CD4-positive, alpha-beta T cell treated with Interferon gamma for 1 hour (primary cell): ENCODE data around the gene SLC17A1.

Experiments
- DNase-seq: peaks from one replicate; pipeline ENCODE4 v3.0.0-alpha.2; 2020

SLC17A1 gene

DNA sequence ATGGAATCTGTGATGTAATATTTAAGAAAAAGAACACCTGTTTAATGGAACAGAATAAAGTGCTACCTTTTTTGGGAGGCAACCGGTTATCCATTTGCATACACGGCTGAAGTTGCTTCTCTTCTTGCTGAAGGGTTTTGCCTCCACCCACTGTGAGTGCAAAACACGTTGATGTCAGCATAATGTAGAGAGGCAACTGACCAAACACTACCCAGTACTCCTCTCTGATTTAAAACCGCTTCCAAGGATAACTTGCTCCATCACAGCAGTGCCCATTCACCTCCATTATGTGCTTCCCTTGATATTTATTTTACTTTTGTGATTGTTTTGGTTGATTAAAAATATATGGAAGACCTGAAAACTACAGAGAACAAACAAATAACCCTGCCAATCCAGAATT is 1.4 kb downstream of the SLC17A1 start:
- no peak for DNase-seq

DNA sequence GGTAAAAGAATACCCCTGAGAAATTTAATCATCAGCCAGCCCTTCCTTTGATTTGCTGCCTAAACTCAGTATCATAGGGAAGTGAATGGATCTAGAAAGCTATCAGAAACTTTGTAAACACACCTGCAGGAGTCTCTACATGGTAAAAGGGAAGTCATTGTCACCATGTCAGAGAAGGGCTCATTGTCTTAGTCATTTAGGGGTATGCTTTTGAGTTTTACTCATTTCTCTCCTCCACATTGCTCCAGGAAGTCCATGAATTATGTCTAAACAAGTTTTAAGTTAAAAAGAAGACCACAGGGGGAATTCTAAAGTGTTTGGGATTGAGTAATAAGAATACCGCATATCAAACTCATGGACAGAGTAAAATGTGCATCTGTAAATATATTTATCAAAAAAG is 2.5 kb downstream of the SLC17A1 start:
- no peak for DNase-seq

DNA sequence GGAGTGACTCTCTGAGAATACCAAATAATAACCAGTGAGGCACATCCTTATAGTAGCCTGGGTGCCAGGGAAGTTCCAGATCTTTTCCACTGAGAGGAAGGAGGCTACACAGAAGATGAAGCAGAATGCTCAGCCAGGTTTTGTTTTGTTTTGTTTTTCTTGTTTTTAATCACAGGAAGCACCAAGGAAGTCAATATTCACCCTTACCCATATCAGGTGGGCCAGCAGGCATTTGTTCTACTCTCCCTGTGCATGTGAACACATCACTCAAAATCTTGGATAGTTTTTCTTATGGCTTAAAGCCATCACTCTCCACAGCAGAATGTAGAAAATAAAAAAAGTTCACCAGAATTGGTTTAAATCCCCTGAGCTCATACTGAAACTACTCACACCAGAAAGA is 10.5 kb downstream of the SLC17A1 start:
- DNase-seq, result no peak

DNA sequence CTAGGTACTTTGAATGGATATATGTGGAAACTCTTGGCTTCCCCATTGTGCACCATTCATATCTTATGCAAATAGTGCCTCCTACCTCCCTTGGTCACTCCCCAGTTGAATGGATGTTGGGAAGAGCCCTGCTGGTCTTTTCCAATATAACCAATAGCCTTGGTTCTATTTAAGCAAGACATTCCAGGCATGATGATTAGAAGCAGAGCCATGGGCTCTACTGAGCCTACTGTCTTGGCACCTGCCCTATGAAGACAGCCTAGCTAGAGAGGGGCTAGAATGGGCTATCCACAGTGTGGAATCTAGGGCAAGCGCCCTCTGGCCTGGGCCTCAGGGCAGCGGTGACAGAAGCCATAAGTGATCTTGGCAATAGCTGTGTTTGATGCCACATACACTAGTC is 15.6 kb downstream of the SLC17A1 start:
- no peak for DNase-seq

DNA sequence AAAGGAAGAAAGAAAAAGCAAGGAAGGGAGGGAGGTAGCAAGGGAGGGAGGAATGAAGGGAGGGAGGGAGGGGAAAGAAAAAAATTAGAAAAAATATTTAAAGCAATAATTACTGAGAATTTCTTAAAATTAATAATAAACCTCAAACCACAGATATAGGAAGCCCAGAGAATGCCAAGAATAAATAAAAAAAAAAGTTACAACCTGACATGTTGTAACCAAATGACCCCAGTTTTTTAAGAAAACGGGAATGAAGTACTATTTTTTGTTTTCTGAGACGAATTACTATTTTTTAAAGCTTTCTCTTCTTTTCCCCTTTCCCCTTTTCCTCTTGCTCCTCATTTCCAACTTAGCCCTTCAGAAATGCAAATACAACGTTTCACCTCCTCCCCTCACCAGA is 16.7 kb downstream of the SLC17A1 start:
- DNase-seq, result no peak

DNA sequence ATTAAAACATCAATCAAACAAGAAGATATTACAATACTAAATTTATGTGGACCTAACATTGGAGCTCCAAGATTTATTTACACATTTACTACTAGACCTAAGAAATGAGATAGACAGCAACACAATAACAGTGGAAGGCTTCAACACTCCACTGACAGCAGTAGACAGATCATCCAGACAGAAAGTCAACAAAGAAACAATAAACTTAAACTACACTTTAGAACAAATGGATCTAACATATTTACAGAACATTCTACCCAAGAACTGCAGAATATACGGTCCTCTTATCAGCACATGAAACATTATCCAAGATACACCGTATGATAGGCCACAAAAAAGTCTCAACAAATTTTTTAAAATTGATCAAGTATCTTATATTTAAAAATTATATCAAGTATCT is 27.0 kb downstream of the SLC17A1 start:
- DNase-seq, result no peak

DNA sequence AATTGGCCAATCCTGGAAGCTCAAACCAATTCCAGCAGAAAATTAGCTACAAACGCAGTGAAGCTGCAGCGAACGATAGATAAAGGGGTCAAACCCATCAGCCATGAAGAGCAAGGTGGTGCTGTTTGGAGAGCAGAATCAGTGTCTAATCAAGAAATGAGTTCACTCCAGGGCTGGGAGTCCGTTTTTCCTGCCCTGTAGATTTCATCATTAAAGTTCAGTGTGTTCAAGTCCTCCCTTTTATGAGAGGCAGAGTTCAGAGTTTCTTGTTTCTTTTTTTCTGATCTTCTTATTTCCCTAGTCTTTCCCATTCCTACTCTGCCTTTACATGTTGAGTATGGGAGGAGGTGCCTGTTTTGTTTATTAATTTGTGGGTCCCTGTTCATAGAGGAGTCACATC is 30.4 kb downstream of the SLC17A1 start:
- no peak for DNase-seq

DNA sequence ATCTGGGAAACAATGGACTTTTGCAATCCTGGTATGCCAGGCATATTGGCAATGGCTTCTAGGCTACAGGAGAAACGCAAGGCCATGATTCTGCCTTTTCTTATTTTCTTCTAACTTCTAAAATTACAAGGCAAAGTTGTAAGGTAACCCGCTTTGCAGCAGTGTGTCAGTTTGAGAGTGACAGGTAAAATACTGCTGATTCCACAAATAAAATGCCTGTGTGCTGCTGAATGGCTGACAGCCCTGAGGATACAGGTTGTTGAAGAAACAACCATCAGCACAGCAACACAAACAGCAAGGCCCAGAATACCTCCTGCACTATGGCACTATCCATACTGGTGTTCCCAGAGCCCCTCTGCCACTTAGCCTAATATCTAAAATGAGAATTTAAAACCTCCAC is 37.1 kb downstream of the SLC17A1 start:
- no peak for DNase-seq

DNA sequence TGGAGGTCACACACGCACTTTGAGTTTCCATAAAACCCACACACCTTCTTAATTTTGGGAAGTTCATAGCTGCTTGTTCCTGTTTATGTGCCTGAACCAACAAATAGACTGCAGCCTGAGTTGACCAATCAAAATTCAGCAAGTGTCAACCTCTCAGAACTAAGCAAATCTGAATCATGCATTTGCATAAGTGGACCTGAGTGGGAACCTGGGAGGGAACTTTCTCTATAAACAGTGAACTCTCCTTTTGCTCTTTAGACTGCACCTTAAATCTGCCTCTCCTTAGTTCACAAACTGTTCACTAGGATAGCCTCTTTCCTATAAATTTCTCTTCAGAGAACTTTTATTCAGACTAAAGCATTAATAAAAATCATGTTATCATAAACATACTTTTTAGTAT is 37.9 kb downstream of the SLC17A1 start:
- no peak for DNase-seq

DNA sequence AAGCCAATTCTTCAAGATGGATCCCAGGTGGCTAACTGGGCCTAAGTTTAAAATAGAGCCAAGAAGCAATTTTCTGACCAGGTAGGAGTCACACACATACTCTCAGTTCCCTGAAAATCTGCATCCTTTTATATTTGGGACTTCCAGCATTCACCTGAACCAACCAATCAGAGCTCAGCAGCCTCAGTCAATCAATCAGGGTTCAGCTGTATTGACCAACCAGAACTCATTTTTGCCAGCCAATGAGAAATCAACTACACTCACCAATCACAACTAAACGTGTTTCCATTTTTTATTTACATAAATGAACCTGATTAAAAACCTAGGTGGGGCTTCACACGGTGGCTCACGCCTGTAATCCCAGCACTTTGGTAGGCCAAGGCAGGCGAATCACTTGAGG is 39.8 kb downstream of the SLC17A1 start:
- no peak for DNase-seq

DNA sequence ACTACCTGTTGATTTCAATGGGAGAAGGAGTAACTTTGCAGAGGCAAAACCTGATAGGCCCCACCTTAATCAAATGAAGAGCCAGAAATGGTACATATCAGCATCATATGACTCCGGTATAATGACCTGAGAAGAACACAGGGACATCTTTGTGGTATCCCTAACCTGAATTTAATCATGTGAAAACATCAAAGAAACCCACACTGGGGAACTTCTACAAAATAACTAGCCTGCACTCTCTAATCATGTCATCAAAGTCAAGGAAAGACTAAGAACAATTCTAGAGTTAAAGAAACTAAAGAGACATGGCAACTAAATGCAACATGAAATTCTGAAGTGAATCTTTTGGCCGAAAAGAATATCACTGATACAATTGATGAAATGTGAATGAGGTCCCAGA is 42.4 kb downstream of the SLC17A1 start:
- DNase-seq, result no peak

DNA sequence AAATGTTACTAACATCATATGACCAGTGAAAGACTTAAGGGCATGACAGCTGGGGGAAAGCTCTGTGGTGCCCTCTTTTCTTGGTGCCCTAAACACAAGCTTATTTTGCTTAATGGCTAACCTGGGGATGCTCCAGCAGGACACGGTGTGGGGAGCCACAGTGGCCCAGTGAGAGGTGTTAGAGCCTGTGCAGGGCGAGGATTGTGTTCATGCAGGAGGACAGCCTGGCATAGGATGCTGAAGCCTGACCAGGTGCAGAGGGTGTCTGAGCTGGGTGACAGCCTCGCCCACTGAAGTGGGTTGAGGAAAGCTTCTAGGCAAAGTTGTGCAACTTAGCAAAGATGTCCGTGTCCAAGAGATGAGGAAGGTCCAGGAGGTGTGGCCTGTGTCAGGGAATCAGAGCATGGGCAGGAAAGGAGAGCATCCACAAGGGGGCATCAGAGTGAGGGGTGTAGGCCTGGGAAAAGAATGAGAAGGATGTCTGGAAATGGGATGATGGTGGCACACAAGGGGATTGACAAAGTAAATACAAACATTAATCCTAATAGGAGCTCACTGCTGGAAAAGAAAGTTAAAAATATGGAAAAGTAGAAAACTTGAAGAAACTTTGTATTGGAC is 43.4 kb downstream of the SLC17A1 start:
- peak; percentile 20 for DNase-seq

DNA sequence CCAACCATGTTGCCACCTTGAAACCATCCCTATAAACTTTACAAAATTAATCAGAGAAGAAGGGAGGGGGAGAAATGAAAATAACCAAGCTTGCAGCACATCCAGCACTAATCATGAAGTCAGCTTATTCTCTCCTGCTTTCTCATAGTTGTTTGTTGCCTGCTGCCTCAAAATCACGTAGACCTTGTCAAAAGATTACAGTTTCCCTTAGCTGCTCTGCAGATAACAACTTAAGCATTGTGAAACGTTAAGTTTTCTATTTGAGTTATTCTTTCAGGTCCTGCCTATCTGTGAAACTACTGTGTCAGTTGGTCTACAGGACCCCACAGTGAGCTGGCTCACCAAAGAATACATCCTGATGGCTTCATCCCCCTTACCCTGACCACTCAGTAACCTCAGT is 44.4 kb downstream of the SLC17A1 start:
- no peak for DNase-seq

DNA sequence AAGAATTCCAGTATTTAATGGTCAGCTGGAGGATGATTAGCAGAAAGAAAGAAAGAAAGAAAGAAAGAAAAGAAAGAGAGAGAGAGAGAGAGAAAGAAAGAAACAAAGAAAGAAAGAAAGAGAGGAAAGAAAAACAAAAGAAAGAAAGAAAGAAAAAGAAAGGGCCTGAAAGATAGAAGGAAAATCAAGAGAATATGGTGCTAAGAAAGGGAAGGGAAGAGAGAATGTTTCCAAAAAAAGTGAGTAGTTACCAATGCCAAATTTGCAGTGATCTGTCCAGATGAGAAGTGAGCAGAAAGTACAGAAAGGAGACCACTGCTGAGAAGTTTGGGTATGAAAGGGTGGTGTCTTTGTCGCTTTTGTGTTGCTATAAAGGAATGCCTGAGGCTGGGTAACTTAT is 50.7 kb downstream of the SLC17A1 start:
- DNase-seq, result no peak

DNA sequence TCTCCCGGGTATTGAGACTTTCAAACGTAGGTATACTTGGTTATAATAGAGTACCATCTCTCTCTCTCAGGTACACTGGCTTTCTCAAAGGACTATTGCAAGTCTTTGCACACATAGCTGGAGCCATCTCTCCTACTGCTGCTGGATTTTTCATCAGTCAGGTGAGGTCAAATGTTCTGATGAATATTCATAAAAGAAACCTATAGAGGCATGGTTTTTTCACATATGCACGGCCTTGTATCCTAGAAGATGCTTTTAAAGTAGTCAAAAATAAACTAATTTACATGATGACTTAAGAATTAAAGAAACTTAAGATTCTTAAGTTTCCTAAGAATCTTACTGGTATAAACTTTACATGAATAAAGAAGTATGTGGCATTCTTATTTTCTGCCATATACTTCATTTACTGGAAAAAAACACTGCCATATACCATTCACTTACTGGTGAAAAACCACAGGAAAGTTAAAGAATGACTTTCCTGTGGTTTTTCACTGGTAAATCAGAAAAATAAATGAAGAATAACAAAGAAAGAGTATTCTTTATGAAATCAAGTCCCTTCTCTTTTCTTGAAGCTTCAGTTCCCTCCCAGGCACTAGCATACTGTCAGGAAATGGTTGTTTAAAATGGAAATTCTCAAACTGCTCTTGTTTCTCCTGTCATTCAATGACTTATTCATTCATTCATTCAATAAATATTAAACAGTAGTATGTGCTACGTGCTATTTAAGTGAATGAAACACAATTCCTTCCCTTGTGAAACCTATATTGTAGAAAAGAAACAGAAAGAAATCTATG is 53.8 kb downstream of the SLC17A1 start:
- no peak for DNase-seq

DNA sequence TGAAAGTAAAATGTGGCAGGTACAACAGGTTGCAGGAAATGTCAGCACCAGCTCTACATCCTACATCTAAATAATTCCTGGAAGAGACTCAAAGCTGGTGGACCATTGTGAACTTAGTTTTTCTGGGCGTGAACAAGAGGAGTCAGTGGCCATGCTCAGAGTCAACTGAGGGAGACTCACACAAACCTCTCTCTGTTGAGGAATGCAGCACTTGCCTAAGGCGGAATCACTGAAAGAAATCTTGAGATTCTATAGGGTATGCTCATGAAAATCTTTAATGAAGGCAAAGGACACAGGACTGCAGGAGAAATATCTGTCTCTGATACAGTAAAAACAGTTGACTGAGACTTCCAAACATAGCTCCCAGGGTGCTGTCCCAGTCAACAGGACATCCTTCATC is 54.8 kb downstream of the SLC17A1 start:
- no peak for DNase-seq

DNA sequence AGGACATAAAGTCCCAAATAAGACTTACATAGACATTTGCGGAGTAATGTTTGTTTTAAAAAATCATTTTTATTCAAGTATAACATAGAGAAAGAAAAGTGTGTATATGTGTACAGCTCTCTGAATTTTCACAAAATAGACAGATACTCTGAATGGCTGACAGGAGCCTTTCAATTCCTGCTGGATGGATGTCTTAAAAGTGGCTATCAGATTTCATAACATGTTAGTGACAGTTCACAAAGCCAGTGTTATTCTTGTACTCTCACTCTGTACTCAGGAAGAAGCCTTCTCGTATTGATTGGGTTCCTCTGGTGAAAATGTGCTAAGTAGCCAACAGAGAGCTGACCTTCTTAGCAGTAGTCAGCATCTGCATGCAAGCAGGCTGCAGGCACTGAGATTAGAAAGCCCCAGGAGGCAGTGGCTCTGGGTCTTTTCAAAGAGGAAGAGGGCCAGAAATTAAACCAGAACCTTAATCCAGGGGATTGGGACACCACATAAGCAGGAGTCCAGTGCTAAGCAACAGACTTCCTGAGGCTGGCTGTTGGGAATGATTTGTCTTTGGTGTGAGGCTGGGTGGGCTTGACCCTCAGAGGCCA is 57.6 kb downstream of the SLC17A1 start:
- DNase-seq, result no peak

DNA sequence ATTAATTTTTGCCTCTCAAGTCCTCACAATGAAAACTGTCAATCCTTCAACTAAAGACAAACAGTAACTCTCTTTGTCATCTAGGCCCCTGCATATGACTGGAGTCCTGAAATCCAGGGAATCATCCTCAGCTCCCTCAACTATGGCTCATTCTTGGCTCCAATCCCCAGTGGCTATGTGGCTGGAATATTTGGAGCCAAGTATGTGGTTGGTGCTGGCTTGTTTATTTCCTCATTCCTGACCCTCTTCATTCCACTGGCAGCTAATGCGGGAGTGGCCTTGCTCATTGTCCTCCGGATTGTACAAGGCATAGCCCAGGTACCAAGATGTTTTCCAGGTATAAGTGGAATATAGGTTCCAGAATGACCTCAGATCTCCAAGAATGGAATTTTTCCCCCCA is 61.9 kb downstream of the SLC17A1 start:
- no peak for DNase-seq

DNA sequence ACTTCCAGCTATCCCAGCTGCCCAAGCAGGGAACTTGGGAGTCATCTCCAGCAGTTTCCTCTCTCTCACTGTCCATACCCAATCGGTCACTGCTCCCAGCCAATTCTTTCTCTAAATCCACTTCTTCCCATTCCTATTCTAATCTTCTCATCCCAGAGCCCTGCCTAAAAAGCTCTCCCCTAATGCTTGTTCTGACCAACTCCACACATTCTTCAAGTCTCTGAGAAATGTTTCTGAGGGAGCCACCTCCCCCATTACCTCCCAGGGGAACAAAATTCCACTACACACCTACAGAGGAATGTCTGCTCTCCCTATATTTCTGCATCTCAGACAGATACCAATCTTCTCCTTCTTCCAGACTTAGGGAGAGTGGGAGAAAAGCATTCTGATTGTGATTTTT is 63.3 kb downstream of the SLC17A1 start:
- no peak for DNase-seq

DNA sequence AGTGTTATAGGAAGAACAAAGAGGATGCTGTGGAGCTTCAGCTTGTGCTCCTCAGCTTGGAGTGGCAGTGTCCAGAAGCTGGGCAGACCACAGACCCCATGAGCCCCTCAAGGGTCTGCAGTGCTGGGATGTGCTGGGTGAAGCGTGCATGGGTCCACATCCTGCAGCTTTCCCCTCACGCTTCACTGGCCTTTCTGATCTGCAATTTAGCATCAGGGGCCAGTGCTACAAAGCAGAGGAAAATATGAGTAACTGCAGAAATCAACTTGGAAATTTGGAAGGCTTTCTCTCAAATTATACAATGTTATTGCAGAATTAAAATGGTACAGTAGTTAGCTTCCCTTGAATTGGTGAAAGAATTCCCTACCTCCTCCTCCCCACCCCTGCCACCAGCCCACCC is 67.2 kb downstream of the SLC17A1 start:
- no peak for DNase-seq

DNA sequence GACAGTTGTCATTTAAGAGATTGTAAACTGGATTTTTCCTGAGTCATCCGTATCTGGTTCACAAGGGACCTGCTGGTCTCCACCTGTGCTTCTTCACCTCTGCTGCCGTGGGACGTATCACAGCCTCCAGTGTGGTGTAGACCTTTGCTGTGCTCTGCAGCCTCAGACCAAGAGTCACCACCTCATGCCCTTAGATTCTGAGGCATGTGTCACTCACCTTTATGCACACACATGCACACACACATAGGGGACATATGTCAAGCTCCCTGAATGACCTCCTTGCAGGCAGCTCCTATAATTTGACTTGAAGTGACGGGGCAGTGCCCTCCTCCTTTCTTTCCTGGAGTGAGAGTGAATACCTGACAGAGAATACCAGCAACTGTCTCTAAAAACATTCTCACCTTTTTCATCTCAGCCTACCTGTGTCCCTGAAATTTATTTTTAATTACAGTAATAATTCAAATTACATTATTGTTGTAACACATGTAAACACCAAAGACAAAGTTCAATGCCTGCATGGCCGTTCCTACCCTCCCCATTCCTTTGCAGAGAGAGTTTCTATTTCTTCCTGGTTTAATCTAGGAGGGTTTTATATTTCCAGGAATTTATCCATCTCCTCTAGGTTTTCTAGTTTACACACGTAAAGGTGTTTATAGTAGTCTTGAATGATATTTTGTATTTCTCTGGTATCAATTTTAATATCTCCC is 73.8 kb downstream of the SLC17A1 start:
- DNase-seq, result no peak

DNA sequence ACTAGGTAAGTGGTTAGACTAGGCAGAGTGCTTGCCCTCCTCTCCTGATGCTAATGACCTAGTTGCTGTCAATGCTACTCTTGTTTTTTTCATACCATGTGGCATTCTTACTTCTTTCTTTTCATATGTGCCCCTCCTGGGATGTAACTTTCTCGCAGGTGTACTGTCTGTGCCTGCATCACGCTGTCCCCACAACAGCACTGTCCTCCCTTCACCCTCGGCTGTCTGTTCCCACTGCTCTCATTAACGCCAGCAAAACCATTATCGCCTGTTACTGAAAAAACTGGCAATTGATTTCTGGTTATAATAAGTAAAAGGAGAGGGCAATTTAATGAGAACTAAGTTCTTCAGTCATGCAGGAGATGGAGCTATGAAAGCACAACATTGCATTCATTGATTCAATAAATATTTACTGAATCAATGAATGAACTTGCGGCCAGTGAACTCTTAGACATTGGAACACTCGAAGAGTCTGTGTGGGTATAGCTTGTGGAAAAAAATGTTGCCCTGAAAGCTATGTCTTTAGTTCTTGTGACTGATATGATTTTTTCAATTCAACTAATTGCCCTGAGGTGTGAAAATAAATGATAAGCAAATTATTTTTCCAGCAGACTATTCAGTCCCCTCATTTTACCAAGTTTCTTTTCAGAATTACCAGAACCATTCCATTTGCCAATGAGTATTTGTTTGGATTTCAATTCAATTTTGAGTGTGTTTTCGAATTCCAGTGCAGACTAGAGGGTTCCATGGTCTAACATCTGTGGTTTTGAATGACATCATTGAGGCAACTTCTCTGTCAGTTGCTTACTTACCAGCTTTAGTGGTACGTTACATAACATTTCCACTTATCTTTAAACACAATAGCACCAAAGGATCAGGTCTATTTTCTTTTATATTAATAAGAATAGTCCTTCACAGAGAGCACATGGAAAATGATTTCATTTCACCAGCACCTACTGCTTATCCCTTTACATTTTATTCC is 75.2 kb downstream of the SLC17A1 start:
- DNase-seq, result no peak

DNA sequence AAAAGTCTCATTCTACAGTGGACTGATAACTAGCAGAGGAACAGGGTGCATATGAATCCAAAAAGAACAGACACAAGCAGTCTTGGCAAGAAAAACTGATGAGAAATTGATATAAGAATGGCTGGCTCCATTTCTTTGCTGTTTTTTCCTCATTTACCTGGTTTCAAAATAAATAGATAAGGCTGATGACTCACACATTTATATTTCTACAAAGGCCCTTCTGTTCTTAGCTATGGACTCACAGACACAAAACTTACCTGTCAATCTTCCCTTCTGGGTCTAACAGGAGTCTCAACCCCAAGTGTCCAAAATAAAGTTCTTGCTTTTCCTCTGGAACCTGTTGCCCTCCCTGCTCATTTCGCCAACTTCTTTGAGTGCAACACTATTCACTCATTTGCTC is 76.4 kb downstream of the SLC17A1 start:
- DNase-seq, result no peak
